ENCODE measurements around the gene AHCYL1.

GRCh38 chr1:109995536-109995935 is 11.0 kb downstream of the AHCYL1 start:
- TF ChIP-seq POLR2A (IDR thresholded peaks at IDR 0.05; ENCODE audit: extremely low read depth, insufficient read length) = no peak
- no peak for TF ChIP-seq CTCF (IDR thresholded peaks at IDR 0.05; ENCODE audit: low read depth, low read length)
